Measurements from ENCODE around the gene CHAT.

The CHAT gene

DNA sequence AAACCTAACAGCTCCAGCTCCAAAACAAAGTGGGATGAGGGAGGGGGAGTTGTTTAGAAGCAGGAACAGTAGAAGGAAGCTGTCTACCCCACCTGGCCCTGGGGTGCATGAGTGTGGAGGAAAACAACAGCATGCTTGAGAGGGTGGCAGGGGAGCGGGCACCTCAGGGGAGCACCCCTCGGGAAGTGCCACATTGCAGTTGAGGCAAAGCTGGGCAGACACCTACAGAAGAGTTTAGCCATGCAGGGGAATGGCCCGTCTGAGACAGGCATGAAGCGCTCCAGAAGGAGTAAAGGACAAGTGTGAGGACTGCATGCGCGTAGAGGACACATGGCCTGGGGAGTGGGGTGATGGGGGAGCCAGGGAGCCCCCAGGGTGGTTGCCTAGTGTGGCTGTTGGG lies 18.1 kb downstream of the CHAT start:
- DNase-seq: no peak

DNA sequence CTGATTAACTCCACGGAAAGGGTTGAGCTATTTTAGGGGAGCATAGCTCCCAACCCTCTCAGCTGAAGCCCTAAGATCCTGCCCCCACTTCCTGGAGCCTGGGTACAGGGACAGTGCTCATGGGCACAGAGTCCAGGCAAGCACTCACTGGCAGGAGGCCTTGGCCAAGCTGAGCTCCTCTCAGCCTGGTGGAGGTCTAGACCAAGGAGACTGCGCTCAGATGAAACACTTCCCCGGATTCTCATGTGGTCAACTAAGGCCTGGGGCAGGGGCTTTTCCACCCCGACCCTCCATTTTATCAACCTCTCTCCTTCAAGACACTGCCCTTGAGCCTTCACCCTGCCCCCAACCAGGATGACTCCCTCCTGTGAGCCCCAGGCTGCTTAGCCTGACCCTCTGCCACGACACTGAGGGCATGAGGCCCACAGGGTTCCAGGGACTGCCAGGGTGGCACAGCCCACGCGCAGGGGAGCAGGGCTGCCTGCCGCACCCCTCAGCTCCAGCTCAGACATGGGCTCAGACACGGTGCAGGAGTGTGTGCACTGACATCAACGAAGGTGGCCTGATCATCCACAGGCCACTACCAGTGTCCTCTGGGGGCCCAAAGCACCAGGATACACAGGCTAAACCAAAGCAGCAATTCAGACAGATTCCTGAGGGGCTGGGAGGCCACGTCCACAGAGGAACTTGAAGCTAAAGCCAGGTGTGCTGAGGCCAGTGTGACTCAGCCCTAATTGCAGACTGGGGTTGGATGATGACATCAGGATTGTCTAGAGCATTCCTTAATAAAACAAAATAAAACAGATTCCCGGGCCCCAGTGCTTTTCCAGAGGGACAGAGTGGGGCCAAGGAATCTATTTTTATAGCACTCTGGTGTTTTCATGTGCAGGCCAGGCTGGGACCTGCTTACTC lies 18.8 kb downstream of the CHAT start:
- DNase-seq: peak; percentile 40

DNA sequence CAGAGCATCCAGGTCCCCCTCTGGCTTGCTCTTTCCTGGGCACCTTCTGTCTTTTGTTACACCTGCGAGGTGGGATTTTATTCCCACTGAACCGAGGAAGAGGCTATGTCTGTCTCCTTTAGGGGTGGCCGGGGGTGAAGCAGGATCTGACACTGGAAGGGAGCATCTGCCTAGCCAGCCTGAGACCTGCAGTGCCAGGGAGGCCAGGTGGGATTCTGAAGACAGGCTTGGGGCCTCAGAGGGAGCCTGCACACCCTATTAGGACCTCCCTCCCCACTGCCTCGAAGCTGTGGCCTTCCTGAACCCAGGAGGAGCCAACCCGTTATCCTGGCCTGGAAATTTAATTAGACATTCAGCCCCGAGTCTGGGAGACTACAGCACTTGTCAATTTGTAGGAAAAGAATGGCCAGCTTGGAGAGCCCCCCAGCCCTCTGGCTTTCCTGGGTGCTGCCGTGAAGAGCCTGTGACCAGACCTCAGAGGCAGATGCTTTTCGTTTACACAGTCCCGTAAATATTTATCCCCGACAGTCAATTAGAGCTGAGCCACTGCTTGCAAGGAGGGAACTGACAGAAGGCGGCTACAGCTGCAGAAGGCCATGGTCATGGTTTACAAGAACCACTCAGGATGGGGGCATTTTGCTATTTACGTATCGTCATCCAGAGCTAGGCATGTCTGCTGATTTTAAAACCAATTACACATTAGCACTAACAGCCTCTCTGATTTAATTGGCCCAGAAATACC lies 19.7 kb downstream of the CHAT start:
- DNase-seq: peak; percentile 95

DNA sequence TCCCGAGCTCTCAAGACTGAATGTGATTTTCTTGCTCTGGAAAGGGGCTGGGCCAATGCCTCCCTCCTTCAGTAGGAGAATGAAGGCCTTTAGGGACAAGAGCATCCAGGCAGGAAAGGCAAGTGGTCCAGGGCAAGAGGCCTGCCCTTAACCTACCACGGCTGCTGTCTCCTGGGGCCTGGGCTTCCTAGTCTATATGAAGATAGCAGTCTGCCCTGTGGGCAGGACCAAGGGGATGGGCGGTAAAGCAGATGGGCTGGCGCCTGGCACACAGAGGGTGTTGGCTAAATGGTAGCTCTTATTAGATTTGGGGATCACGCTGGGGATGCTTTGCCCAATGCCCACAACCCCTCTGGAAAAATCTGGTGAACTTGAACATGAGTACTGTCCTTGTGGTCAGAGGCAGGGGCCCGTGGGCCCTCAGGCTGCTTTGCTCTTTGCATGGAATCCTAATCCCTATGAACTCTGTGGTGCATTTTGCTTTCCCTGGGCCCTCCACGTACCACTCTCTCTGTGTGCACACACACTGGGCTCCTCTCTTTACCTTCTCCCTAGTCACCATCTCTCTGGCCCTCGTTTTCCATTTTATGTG lies 20.3 kb downstream of the CHAT start:
- no peak for DNase-seq

DNA sequence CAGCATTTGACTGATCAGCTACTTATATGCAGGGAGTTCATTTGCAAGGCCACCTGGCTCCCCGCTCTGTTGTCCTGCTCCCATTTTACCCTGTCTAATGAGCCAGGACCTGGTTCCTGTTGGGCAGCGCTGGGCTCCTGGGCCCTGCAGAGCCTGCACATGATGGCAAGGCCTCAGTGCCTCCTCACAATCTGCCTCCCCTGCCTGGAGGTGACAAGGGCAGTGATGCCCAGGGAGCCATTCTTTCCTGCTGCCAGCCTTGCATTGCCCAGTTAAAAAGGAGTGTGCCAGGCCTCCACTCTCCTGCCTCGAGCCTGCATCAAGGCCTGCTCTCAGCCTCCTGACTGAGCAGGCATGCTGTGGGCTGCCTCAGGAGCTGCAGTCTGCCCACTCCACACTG lies 28.5 kb downstream of the CHAT start:
- no peak for DNase-seq

DNA sequence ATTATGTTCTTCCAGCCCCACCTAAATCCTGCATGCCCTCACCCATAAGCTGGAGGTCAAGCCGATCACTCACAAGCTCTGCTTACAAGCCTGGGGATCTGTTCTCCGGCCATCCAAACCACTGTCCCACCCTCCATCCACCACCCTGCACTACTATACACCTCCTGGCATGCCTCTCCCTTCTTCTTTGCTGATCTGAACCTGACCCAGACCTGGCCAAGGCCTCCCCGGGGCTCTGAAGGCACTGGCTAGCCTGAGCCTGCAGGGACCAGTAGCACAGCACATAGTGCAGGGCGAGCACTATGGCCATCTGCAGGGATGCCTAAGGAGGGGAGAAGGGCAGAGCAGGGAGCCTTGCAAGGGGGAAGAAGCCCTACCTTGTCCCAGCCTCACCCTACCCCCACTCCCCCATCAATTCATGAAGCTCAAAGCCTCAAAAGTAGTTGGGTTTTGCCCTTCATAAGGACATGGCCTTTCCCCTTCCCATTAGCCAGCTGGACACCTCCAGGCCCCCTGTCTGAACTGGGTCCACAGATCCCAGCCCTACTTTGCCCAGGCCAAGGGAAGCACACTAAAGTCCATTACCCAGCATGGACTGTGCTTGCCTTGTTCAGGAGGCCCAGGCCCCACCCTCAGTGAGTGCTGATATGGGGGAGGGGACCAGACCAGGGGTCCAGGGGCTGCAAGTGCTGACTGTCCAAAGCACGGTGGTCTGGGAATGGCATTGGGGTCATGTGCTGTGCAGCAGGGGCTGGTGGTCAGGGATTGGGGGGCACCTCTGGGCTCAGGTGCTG lies 29.6 kb downstream of the CHAT start:
- DNase-seq: no peak

DNA sequence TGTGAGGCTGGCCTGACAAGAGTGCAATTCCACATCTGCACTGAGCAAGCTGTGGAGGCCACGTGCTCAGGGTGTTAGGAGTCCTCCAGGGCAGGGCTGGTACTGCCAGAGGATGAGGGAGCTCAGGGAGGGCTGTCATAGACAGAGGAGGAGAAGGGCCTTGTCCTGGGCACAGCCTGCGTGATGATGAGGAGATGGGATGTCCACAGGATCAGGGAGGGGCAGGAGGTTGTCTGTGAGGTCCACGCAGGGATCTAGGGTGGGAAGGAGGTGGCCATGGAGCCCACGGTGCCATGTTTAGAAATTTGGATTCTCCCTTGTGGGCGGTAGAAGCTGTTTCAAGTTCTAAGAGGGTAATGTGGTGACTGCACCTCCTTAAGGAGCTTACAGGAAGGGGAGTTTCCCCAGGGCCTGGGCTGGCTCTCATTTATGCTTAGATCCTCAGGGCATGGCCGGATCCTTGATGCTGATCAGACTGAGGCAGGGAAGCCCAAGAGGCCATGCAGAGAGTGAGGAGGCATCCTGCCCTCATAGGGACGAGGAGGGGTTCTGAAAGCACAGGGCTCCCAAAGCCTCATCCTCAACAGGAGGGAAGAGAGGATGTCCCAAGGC lies 30.3 kb downstream of the CHAT start:
- DNase-seq: no peak

DNA sequence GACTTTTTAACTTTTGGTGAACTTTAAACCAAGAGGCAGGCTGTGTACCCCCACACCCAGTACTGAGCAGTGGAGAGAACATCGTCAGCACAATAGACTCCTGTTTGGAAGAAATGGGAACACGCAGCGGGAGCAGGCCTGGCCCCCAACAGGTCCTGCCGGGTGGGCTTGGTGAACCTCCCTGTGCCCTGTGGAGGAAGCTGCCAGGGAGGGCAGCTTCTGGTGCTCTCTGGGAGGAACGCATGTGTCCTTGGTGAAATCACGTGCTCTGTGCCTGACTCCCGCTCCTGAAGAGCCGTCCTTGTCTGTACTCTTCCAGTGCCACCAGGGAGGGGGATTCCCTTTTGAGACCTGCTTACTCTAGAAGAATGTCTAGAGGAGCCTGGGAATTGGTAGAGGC lies 31.6 kb downstream of the CHAT start:
- no peak for DNase-seq

DNA sequence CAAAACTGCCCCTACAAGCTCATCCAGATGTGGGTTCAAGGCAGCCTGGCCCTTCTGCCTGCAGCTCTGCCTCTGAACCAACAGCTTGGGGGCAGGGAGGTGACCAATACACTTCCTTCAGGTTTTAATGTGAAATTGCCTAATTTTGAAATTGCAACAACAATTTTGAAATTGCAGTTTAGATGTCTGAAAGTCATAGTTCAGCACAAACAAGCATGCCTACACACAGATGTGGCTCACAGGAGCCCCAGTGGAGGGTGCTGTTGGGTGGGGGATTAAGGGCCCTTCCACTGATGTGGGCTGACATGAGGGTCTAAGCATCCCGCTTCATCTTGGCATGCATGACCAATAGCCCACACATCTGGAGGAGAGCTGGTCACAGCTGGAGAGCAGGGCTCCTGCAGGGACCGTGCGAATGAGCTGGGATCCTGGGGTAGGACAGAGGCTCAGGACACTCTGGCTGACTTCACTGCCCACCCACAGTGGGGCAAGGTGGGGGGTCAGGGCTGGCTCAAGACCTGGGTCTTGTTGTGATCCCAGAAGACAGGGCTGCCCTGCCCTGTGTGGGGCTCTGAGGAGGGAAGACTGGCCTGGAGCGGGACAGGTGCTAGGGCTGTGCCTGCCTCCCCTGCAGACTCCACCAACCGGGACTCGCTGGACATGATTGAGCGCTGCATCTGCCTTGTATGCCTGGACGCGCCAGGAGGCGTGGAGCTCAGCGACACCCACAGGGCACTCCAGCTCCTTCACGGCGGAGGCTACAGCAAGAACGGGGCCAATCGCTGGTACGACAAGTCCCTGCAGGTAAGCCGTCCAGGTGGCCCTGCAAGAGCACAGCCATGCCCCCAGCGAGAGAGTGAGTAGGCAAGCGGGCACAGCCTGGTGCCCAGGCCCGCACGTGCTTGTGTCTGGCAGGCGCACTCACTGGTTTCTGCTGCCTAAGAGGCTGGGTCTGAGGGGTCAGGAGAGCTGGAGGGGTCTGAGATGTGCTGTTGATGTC lies 32.3 kb downstream of the CHAT start:
- DNase-seq: no peak

DNA sequence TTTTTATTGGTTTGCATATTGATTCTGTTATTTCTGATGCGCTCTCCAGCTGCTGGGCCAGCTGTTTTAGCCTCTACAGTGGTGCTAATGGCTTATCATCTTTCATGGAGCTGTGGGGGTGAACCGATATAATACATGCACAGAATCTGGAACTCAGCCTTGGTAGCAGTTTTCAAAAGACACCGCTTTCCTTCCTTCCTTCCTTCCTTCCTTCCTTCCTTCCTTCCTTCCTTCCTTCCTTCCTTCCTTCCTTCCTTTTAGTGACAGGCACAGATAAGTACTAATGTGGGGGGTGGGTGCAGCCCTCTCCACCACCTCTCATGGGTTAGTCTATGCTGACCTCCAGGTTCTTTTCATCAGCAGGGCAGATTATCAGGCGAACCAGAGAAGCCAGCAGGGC lies 33.7 kb downstream of the CHAT start:
- no peak for DNase-seq

DNA sequence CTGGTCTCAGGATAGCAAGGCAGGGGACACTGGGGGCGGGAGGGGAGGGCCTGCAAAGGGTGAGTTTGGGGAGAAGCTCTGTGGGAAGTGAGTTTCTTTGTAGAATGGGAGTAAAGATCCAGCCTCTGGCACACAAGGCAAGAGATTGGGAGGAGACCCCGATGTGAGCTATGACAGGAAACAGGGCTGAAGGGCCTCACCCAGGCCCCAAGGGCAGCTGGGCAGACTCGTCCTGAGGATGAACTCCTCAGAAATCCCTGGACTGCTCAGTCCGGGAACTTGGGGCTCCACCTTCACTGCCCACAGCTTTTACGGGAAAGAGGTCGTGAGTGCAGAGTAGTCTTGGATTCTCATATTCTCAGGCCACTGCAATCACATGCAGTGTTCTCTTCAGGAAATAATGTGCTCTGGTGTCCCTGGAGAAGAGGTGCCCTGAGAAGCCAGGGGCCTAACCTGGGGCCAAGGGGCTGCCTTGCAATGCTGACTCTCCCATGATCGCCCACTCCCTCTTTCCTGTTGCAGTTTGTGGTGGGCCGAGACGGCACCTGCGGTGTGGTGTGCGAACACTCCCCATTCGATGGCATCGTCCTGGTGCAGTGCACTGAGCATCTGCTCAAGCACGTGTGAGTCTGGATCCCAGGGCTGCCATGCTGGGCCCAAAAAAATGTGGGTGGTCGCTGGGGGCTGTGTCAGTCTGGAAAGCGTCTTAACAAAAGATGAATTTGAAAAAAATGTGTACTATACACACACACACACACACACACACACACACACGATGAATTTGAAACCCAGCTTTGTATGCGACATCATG lies 34.4 kb downstream of the CHAT start:
- DNase-seq: no peak

DNA sequence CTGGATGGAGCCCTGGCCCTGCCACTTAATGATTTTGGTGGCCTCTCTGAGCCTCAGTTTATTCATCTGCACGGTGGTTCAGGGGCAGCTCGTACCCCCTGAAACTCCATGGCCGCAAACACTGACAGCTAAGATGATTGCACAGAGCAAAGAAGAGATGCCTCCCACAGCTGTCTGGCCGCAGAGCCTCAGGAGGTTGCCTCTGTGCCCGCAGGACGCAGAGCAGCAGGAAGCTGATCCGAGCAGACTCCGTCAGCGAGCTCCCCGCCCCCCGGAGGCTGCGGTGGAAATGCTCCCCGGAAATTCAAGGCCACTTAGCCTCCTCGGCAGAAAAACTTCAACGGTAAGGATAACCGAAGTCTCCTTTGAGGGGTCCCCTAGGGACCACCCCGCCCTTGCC lies 35.5 kb downstream of the CHAT start:
- no peak for DNase-seq

DNA sequence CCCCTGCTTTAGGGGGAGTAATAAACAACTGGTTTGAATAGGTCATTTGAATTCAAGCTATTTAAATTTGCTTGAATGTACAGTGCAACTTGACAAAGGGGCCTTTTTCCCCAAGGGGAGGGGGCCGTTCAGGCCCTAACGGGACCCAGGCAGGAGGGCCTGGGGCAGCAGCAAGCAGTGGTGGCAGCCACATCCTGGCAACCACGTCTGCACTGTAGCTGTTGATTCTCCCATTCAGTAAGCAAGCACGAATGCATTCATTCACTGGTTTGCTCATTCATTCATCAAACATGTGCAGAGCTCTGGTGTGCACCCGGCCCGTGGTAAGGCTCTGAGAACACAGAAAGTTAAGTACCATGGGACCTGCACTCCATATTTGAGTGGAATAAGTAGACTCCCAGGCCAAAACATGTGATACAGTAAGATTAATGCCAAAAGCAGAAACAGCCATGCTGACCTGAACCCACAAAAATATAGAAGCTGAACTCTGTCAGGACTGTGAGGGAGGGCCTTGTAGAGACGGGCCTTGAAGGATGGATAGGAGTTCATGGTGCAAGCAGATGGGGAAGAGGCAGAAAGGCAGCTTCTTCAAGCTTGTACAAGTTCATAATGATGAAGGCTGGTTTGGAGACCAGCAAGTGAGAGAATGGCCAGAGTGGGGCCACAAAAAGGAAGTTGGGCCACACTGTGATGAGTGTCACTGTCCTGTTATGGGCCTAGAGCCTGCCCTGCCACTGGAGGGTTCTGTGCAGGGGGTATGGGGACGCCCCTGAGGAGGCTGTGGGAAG lies 36.3 kb downstream of the CHAT start:
- no peak for DNase-seq

DNA sequence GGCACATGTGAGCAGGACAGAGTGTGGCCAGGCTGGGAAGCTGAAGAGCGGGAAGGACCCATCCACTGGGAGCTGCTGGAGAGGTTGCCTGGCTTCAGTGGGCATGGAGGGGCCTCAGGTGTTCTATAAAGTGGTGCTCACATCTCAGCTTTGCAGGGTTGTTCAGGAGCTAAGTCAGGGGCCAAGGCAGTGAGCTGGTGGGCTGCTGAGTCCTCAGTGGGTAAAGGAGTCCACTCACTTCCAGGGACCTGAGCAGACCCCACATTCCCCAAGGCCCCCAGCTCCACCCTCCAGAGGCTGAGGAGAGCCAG lies 36.8 kb downstream of the CHAT start:
- DNase-seq: no peak

DNA sequence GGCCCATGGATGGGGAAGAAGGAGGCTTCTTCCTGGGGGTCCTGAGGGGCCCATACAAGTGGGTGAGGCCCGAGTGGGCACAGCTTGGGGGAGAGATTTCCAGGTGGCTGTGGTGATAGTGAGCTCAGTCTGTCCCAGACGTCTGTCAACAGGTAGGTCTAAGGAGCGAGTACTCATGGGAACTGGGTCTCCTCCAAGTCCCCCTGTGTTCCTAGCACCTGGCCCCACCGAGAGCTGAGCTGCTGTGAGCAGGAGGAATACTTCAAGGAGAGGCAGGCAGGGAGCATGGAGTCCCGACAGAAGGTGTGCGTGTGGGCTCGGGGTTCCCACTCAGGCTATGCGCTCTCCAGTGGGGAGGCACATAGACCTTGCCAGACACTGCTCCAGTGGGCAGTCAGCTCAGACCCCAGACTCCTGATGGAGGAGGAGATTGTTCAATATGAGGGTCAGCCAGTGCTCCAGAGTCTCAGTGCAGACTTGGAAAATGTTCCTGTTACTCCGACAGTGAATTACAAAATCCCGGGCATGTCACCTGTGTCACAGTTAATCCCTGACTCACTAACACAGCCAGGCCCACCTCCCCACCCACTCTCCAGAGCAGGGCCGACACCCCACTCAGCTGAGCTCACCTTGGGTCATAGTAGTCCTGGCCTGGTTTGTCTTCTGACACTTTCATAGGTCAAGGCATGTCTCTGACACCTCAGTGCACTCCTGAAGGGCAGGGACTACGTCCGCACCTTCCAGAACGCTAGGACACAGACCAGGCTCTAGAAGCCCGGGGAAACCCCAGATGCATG lies 37.4 kb downstream of the CHAT start:
- no peak for DNase-seq

DNA sequence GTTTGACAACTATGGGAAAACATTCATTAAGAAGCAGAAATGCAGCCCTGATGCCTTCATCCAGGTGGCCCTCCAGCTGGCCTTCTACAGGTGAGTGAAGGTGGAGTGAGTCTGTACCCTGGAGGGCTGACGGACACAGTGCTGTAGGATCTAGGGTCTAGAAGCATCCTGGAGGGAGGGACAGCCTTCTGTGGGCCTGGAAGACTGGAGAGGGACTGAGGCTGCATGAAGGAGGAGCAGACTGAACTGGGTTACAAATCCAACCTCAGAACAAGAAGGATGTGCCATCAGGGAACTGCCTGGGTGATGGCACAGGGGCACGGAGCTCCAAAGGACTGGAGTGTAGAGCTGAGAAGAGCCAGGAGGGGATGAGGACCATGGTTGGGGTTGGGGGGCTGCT lies 38.1 kb downstream of the CHAT start:
- no peak for DNase-seq

DNA sequence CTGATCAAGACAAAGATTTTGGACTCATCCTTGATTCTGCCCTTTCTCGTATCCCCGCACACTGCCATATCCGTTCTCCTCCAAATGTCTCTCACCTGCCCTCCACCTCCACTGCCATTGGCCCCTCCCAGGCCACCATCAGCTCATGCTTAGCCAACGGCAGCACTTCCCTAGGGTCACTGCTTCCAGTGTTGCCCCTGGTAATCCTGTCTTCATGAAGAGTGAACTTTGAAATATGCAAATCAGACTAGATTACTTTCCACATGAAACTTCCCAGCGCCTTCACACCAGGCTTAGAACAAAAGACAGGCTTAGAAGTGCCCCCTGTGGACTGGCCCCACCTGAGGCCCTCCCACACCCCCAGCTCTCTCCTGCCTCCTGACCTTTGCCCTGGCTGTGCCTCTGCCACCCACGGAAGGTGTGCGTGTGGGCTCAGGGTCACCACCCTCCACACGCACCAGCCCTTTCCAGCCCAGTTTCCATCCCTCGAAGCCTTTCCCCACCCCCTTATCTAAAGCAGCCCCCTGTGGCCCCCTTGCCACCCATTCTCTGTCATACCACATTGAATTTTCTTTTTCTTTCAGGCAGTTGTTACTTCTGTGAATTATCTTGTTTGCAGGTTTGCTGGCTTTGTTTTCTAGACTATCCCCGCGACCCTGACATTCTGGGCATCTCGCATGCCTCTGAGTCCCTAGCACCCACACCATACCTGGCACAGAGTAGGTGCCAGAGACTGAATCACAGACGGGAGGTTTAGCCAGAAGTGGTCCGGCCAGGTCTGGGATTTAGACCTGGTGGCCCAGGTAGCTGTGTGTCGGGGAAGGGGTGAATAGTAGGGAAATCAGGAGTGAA lies 38.8 kb downstream of the CHAT start:
- no peak for DNase-seq

Data from NCI-H82 (cell line).